Limb (tissue), 2 donors: ENCODE data around the gene NR6A1.
"Not testable (repeated sequence)": the region's sequence is repeated elsewhere in the genome, so short reads cannot be mapped to it uniquely, and the experiment has no call there.

Source experiments
- DNase-seq, 2 donors: peaks; one replicate each; pipeline ENCODE4 v3.0.0-alpha.2; 2016; ENCODE audit errors: extremely low spot score in 2 of 2

NR6A1 gene

DNA sequence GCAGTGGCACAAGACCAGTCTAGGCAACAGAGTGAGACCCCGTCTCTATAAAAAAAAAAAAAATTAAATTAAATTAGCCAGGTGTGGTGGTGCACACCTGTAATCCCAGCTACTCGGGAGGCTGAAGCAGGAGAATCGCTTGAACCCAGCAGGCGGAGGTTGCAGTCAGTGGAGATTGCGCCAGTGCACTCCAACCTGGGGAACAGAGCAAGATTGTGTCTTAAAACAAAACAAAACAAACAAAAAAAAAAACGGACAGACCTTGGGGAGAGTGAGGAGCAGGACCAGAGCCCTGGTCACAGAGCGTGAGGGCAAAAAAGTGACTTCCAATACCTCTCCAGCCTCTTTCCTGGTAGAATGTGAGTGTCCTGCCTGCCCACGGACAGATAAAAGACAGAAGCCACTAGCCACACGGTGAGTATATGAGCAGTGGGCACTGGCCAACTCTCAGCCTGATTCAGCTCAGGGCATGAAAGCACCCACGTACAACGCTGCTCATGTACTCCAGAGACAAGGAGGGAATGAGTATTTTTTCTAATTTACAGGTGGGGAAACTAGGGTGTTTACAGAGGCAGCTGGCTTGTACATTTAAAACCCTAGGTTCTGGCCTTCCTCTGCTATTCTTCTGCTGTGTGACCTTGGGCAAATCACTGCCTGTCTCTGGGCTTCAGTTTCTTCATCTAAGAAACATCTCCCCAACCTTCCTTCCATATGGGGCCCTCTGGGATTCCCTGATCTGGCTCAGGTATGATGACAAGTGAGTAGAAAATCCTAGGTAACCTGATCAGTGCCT, 7.7 kb upstream of the NR6A1 start:
- DNase-seq = no peak

DNA sequence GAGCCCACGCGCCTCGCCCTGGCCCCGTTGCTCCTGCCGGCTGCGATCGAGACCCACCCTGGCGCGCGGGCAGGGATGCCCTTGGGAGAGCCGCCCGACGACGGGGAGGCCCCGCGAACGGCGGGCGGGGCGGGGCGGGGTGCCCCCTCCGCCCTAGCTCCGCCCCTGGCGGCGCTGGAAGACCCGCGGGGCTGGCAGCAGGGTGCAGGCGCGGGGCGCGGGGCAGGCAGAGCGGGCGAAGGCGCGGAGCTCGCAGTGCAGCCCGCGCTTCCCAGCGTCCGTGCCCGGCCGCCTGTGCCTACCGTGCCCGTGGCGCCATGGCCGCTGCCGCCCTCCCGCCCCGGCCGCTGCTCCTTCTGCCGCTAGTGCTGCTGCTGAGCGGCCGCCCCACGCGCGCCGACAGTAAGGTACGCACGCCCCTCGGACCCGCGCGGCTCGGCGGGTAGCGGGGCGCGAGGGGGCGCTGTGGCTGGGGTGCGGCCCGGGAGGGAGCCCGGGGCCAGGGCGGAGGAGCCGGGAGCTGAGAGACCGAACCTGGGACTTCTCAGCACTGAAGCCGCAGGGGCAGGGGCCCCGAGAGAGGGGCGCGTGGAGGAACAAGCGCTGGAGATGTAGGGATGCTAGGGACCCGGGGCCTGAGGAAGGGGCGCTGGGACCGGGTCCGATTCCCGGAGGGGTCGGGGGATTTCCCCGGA, 6.0 kb upstream of the NR6A1 start, which contains the start of gene OLFML2A:
Gene OLFML2A (plus strand): TSS at position 180 of the 695 bp plus-strand sequence. CDS start 138 bp downstream, at position 318.
- DNase-seq = peak in 1 of 2 donors; percentile 75

DNA sequence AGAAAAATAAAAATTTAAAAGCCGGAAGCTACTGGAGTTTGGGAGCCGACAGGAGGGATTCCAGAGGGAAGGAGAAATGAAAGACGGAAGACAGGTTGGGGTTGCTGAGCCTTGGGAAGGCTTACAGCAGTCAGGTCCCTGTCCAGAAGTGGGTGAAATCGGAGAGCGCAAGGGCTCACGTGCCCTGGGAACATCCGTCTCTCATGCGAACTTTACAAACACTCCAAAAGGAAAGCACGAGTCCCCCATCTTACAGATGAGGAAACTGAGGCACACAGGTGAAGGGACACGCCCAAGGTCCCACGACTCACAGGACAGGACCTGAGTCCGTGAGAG, 5.5 kb upstream of the NR6A1 start:
- DNase-seq = no peak

DNA sequence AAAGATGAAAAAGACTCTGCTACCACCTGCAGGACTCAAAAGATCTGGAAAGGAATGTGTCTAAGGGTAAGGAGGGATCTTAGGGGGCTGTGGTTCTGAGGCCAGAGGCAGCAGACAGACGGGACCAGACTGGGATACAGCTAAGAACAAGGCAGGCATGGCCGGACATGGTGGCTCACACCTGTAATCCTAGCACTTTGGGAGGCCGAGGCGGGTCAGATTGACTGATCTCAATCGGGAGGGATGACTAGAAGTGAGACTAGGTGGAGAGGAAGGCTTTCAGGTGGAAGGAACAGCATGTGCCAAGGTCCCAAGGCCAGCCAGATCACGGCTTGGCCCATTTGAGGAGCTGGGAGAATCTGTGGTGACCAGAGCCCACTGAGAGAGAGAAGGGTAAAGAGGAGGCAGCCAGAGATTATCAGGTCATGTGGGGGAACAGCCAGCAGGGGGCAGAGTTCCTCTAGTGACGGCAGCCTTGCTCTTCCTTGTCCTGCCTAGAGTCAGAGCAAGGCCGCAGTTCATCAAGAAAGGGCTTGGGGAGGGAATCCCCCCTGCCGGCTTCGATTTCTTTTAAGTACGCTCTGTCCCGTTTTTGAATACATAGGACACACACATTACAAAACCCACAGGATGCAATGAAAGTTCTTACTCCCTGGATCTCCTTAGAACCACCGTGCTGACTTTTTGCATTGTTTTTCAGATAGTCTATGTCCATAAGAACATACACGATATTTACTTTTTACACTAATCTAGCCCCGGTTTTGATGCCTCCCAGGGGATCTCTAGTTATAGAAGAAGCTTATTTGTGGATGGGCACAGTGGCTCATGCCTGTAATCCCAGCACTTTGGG, 3.2 kb upstream of the NR6A1 start:
- DNase-seq = peak; percentile 77 to 91

DNA sequence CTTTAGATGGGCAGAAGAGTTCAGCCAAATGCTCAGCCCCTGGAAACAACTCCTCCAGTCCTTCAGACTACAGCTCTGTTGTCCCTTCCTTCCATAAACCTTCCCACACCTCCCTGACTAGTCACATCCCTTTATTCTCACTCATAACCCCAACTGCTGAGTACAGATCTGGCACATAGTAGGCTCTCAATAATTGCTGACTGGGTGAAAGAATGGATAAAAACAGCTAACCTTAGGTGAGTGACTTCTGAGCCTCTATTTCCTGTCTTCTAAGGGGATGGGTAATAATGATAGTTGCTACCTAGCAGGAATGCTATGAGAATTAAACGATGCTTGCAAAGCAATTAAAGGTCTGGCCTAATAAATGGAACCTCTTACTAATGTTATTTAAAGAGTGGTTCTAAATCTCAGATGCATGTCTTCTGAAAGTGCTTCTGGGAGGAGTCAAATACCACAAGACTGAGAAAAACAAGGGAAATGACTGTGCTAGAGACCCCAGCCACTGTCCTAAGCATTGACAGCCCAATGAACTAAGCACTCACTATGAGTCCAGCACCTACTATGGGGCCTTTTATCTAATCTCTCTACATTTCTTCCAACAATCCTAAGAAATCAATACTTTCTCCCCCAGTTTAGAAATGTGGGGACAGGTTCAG, 2.5 kb upstream of the NR6A1 start:
- no peak for DNase-seq

DNA sequence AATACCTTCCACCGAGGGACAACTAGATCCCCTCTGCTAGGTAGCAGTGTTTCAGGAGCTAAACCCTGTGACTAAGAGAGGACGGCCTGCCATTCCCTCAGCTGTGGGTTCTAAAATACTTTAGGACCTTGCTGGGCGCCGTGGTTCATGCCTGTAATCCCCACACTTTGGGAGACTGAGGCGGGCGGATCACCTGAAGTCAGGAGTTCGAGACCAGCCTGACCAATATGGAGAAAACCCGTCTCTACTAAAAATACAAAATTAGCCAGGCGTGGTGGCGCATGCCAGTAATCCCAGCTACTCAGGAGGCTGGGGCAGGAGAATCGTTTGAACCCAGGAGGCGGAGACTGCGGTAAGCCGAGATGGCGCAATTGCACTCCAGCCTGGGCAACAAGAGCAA, 1.8 kb upstream of the NR6A1 start:
- DNase-seq = not testable (repeated sequence)

DNA sequence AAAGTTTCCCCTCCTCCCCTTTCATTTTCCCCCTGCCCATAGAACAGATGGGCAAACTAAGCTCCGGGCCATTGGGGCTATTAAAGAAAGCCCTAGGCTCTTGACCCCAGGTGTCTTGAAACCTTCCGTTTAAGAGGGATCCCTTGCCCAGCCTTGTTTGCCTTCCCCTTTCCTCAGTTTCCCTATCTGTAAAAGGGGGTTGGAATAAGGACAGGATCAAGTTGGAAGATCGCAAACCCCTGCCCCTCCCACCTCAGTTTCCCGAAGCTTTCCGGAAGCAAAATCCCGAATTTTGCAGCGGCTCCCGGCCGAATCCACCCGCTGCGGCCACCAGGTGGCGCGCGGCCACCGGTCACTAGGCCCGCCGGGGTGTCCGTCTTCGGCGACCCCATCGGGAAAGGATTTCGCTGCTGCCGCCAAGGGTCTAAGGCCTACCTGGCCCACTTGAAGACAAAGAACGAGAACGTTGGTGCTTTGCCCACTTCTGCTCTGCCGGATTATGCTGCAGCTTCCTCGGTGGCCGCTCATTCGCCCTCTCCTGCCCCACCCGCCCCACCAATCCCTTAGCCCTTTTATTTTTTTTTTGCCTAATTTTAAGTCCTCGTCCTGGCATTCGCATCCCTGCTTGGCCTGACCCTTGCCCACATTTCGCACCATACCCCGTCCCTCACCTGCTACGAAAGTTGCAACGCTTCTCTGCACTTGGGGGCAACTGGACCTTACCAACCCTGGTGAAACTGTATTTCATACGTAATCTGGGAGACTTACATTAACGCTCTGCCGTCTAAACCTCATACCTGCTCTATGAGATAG, 962 bp upstream of the NR6A1 start:
- DNase-seq = peak; percentile 86 to 88

DNA sequence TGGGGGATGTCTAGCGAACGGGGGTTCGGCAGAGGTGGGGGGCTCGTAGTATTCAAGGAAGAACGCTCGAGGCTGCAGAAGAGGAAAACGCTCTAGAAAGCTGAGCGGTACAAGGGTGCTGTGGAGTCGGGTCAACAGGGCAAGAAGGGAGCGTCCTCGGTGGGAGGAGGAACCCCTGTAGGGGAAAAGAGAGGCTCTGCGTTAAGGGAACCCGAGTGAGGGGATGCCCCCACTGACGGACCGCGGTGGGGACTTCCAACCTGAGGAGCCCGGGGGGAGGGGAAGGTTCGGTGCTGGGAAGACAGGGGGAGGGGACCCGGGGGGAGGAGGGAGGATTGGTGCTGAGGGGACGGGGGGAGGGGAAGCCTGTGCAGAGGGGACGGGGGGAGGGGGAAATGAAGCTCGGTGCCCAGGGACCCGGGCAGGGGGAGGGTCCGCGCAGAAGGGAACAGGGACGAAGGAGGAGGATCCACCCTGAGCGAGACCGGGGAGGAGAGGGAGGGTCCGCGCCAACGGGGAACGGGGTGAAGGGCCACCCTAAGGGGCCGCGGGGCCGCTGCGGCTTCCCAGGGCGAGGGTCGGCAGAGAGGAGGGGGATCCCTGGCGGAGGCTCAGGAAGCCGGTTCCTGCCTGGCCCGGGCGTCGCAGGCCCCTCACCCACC, 621 bp downstream of the NR6A1 start:
- DNase-seq = peak in 1 of 2 donors; percentile 73

DNA sequence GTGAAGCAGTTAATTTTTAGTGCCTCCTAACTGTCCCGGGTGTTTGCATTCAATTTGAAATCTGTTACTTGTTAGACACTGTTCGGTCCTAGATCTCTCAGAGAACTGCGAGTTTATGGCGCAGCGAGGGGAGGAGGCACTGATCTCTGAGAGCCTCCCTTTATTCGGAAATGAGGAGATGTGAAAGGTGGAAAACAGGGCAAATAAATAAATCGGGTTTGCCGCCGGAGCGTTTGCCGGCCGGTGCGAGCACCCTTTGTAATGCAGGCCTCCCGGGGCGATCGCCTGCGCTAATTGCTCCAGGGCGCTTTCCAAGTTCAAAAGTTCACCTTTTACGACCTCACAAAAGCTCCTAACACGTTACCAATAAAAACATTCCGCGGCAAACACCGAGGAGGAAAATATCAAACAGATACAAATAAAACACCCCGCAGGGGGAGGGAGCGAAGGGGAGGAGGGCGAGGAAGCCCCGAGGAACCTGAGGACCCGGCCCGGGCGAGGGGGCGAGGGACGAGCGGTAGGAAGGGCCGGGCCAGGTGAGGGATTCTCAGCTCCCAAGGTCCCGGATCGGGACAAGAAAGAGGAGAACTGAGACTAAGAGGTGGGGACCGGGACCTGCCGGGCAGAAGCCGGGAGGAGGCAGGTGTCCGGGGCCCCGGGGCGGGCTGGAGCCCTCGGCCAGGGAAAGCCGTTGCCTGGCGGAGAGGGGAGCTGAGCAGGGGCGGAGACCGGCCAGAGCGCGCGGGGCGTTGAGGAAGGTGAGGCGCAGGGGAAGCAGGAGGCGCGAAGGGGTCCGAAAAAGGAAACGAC, 1.4 kb downstream of the NR6A1 start:
- DNase-seq = peak in 1 of 2 donors; percentile 66

DNA sequence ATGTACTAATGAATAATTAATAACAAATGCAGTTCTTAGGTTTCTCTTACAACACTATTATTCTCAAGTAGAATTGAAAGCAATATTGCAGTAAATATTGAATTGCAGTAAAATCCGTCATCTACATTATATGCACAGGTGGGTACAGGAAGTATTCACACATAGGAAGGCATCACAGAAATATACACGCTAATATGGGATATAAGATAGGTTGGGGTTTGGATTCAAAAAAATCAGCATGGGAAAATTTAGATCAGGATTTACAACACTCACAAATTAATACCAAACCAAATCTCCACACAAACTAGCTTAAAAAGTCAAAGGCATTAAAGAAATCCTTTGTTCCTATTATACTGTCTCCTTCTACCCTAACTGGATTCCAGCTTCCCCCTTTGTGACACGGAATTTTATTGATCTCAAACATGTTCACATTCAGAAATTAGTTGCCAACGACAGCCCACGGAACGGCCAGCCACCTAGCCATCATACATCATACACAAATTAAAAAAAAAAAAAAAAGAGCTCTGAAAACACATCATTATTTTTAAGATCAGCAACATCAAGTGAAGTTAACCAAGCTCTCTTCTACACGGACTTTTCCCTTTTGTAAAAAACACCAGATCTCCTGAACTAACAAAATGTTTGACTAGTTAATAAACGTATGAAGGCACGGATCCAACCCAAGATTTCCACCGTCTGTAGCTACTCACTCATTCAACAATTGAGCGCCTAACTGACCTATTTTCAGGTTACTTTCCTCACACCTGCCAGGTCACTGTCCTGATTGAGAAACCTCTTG, 2.2 kb downstream of the NR6A1 start:
- DNase-seq = no peak

DNA sequence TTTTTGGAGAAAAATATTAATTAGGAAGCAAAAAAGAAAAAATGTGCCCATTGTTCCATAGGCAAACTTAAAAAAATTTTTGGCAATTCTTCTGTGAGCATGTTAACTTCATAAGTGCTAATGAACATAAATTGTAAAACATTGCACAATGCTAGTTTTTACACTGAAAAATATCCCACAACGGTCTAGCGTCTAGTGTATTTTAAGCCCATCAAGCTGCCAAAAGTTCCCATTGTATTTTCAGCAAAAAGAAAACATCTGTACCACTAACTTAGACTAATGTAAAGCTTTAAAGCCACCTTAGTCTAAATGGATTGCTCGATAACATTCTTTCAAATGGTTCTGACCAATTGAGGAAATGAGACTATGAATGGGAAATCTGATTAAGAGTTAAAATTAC, 2.8 kb downstream of the NR6A1 start:
- no peak for DNase-seq

DNA sequence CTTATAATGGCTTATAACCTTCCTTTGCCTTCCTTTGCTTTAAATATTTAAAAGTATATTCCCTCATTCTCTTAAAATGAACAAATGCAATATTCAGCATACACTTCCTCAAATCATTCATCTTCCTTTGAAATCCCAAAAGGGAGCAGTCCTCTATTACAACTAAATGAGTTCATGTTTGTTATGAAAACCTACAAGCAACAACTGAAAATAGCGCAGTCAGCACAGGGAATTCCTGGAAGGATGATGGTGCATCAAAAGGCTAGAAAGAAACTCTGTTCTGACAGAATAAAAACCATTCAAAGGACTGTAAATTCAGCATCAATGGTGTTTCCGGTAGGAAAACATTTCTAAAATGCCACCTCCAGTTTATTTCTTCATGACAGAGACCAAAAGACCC, 3.3 kb downstream of the NR6A1 start:
- DNase-seq = no peak

DNA sequence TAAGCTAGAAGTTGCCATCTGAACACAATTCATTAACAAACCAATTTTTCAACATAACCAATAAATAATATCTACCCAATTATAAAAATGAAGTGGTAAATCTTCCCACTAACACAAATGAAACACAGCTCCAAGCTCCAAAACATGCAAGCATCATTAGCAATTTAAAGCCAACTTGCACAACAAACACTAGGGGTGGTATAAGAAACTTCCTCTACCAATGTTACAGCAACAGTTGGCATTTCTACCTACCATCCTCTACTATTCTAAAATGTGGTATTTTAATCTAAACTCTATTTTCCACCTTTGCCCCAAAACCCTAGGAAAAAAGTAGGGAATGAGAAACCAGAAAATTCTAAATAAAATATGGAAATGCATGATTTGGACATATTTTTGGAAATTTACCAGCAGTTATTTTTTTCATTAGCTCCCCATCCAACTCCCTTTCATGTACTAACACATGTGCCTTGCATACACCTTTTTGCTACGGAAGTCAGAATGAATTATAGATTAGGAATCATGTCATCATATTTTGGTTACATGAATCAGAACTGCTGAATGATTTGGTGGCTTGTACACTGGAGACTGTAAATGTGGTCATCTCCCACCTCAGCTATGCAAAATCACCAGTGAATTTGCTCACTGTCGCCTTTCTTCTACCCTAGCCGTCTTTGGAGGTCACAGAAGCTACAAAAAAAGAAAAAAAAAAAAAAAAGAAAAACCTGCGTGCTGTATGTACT, 4.1 kb downstream of the NR6A1 start:
- DNase-seq = no peak

DNA sequence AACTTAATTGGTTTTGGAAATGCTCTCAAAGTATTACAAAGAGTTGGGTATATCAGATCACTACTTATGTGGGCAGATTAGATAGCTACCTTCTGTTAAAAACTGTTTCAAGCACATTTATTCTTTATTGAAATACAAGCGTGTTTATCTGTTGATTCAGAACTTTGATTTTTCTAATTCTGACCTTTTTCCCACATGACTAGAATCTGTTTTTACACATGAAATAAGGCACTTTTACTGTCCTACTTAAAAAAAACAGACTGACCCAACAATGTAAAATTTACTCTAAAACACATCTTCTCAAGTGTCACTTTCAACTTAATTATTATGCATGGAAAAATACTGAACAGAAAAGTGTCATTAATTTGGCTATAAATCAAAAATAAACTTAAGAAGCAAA, 4.8 kb downstream of the NR6A1 start:
- no peak for DNase-seq

DNA sequence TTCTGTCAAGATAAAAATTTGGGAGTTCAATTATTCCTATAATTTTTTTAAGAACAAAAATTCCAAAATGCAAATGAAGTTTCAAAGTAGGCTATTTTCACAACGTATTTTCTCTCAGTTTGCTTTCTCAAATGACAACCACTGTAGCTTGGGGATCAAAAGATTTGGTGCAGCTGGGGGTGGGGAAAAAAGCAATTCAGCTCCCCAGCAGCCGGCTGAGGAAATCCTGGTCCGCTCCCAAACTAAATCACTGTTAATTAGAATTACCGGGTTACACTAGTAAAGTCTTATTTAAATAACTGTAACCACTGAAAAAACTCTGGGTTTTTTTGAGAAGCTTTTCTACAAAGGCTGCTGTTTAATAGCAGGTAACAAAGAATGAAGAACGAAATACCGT, 5.7 kb downstream of the NR6A1 start:
- DNase-seq = no peak

DNA sequence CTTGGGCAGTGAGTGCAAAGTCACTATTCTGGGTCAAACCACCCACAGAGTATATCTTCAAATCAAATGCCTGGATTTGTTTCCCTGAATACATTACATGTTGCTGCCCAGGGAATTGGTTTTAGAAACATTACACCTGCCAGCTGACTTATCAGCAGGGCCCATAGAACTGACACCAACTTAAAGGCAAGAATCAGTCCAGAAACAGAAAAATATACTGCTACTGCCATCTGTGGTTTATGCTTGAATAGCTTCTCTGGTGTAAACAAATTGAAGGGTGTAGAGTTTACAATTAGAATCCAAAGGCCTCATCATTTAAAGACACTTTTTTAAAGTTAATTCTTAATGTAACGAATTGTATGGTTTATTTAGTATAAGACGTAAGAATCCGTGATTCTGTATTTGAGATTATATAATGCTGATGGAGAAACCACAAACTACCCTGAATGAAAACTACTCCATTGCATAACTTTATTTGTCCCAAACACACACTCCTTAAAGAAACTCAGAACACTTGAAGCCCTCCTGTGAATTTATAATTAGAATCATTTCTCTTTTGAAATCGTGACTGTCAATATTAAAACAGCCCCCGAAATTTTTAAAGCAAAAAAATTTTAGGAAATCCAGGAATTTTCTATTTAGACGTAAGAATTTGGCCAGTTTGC, 6.2 kb downstream of the NR6A1 start:
- no peak for DNase-seq

DNA sequence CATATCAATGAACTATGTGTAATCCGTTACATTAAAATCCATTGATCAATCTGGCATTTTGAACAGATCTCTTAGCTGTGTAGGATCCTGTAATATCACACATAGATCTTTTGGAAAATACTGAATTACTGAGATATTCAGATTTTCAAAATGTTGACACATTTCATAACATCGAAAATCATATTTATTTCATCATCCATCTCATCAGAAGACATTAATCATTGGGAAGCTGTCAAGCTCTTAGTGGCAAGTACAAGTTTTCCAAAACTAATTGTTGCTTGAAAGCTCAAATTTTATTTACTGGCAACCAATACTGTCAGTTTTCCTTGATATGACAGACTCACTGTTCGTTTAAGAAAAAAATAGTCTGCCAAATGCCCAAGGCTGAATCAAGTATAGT, 8.5 kb downstream of the NR6A1 start:
- DNase-seq = no peak
